ENCODE results near the gene ATP2A1. TPM values are rescaled to one million over a fixed set of nuclear protein-coding genes. Genes with fewer than 3 reads are reported as not detected.

The ATP2A1 gene
- total and polyA plus RNA-seq, 2 of the 13 experiments (the other 11 are each of a cell fraction or from before 2014, with no cell fraction given): 3.2 to 12.5 TPM

DNA sequence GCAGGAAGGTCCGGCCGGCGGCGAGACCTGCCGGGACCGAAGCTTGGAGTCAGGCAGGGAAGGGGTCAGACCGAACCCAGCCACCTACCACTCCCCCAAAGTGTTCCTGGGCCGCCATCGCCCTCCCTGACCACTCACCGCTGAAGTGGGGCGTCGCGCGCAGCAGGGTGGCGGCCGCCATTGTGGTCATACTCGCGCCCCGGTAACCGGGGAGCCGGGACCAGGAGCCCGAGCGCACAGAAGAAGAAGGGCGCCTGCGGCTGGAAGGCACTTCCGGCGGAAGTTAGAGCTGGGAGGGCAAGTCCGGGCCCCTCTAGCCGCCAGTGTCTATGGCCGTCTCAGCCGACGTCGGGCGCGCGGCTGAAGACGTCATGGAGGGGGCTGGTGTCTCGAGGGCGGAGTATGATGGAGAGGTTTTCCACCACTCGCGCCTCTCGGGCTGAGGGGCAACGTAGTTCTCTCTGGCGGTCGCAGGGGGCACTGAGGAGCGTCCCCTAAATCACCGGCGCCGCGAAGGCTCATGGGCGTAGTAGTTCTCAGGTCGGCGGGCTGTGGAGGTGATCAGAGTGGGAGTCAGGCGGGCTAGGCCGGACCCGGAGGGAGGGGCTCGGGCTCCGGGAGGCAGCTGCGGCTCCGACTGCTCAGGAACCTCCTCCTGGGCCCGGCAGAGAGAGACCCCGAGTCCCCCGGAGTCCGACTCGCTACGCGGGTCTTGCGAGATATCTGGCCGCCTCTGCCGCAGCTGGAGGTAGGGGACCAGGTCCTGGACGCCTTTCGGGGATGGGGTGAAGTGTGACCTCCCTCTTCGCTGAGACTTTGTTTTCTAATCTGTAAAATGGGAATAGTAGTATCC lies 32.0 kb upstream of the ATP2A1 start, which contains the start of gene TUFM (continued):
- TF ChIP-seq, protein P1, sequence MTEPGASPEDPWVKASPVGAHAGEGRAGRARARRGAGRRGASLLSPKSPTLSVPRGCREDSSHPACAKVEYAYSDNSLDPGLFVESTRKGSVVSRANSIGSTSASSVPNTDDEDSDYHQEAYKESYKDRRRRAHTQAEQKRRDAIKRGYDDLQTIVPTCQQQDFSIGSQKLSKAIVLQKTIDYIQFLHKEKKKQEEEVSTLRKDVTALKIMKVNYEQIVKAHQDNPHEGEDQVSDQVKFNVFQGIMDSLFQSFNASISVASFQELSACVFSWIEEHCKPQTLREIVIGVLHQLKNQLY (CRISPR knock-in tag; IDR thresholded peaks at IDR 0.05): no peak
- TF ChIP-seq FOXK1 (CRISPR knock-in tag; IDR thresholded peaks at IDR 0.05; ENCODE audit: borderline replicate concordance, low read depth) (peak; percentile 95), STAG1 (CRISPR knock-in tag; IDR thresholded peaks at IDR 0.05) (peak; percentile 55), ZNF816 (CRISPR knock-in tag; IDR thresholded peaks at IDR 0.05; ENCODE audit: borderline replicate concordance) (peak; percentile 77; the same call in 1 of the 2 replicates), KAT7 (CRISPR knock-in tag; IDR thresholded peaks at IDR 0.05; ENCODE audit: borderline replicate concordance) (peak; percentile 55; the same call in 1 of the 2 replicates), KLF9 (CRISPR knock-in tag; IDR thresholded peaks at IDR 0.05; ENCODE audit: low read depth) (peak; percentile 64; the same call in 1 of the 2 replicates), ZNF530 (CRISPR knock-in tag; IDR thresholded peaks at IDR 0.05; ENCODE audit: low read depth) (no peak), HCFC1 (IDR thresholded peaks at IDR 0.05; ENCODE audit: low read depth, low read length) (peak; percentile 88), MYNN (CRISPR knock-in tag; IDR thresholded peaks at IDR 0.05; ENCODE audit: low read depth) (no peak; the same call in 1 of the 2 replicates), ZFX (CRISPR knock-in tag; IDR thresholded peaks at IDR 0.05; ENCODE audit: low read depth) (peak; percentile 100), RORA (CRISPR knock-in tag; IDR thresholded peaks at IDR 0.05) (no peak), SMC3 (IDR thresholded peaks at IDR 0.05; ENCODE audit: low read length) (peak; percentile 13; the same call in 1 of the 2 replicates), ZNF430 (CRISPR knock-in tag; IDR thresholded peaks at IDR 0.05) (peak; percentile 60; the same call in 1 of the 2 replicates)
- TF ChIP-seq, protein P2, sequence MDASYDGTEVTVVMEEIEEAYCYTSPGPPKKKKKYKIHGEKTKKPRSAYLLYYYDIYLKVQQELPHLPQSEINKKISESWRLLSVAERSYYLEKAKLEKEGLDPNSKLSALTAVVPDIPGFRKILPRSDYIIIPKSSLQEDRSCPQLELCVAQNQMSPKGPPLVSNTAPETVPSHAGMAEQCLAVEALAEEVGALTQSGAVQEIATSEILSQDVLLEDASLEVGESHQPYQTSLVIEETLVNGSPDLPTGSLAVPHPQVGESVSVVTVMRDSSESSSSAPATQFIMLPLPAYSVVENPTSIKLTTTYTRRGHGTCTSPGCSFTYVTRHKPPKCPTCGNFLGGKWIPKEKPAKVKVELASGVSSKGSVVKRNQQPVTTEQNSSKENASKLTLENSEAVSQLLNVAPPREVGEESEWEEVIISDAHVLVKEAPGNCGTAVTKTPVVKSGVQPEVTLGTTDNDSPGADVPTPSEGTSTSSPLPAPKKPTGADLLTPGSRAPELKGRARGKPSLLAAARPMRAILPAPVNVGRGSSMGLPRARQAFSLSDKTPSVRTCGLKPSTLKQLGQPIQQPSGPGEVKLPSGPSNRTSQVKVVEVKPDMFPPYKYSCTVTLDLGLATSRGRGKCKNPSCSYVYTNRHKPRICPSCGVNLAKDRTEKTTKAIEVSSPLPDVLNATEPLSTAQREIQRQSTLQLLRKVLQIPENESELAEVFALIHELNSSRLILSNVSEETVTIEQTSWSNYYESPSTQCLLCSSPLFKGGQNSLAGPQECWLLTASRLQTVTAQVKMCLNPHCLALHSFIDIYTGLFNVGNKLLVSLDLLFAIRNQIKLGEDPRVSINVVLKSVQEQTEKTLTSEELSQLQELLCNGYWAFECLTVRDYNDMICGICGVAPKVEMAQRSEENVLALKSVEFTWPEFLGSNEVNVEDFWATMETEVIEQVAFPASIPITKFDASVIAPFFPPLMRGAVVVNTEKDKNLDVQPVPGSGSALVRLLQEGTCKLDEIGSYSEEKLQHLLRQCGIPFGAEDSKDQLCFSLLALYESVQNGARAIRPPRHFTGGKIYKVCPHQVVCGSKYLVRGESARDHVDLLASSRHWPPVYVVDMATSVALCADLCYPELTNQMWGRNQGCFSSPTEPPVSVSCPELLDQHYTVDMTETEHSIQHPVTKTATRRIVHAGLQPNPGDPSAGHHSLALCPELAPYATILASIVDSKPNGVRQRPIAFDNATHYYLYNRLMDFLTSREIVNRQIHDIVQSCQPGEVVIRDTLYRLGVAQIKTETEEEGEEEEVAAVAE (CRISPR knock-in tag; IDR thresholded peaks at IDR 0.05; ENCODE audit: borderline replicate concordance): peak; percentile 68; the same call in 1 of the 2 replicates
- TF ChIP-seq, protein P3, sequence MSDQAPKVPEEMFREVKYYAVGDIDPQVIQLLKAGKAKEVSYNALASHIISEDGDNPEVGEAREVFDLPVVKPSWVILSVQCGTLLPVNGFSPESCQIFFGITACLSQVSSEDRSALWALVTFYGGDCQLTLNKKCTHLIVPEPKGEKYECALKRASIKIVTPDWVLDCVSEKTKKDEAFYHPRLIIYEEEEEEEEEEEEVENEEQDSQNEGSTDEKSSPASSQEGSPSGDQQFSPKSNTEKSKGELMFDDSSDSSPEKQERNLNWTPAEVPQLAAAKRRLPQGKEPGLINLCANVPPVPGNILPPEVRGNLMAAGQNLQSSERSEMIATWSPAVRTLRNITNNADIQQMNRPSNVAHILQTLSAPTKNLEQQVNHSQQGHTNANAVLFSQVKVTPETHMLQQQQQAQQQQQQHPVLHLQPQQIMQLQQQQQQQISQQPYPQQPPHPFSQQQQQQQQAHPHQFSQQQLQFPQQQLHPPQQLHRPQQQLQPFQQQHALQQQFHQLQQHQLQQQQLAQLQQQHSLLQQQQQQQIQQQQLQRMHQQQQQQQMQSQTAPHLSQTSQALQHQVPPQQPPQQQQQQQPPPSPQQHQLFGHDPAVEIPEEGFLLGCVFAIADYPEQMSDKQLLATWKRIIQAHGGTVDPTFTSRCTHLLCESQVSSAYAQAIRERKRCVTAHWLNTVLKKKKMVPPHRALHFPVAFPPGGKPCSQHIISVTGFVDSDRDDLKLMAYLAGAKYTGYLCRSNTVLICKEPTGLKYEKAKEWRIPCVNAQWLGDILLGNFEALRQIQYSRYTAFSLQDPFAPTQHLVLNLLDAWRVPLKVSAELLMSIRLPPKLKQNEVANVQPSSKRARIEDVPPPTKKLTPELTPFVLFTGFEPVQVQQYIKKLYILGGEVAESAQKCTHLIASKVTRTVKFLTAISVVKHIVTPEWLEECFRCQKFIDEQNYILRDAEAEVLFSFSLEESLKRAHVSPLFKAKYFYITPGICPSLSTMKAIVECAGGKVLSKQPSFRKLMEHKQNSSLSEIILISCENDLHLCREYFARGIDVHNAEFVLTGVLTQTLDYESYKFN (CRISPR knock-in tag; conservative IDR thresholded peaks at IDR 0.05): peak; percentile 68
- TF ChIP-seq, protein P4, sequence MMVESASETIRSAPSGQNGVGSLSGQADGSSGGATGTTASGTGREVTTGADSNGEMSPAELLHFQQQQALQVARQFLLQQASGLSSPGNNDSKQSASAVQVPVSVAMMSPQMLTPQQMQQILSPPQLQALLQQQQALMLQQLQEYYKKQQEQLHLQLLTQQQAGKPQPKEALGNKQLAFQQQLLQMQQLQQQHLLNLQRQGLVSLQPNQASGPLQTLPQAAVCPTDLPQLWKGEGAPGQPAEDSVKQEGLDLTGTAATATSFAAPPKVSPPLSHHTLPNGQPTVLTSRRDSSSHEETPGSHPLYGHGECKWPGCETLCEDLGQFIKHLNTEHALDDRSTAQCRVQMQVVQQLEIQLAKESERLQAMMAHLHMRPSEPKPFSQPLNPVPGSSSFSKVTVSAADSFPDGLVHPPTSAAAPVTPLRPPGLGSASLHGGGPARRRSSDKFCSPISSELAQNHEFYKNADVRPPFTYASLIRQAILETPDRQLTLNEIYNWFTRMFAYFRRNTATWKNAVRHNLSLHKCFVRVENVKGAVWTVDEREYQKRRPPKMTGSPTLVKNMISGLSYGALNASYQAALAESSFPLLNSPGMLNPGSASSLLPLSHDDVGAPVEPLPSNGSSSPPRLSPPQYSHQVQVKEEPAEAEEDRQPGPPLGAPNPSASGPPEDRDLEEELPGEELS (CRISPR knock-in tag; IDR thresholded peaks at IDR 0.05): peak; percentile 71

Measured in HepG2 (cell line).